NCI-H1105 (cell line): Measurements from ENCODE around the gene SENP7.
"Not testable (repeated sequence)": the region's sequence is repeated elsewhere in the genome, so short reads cannot be mapped to it uniquely, and the experiment has no call there.

Experiments used
- DNase-seq: peaks from one replicate; lab custom pipeline; 2025; lab: John Stamatoyannopoulos, UW

SENP7 gene

DNA sequence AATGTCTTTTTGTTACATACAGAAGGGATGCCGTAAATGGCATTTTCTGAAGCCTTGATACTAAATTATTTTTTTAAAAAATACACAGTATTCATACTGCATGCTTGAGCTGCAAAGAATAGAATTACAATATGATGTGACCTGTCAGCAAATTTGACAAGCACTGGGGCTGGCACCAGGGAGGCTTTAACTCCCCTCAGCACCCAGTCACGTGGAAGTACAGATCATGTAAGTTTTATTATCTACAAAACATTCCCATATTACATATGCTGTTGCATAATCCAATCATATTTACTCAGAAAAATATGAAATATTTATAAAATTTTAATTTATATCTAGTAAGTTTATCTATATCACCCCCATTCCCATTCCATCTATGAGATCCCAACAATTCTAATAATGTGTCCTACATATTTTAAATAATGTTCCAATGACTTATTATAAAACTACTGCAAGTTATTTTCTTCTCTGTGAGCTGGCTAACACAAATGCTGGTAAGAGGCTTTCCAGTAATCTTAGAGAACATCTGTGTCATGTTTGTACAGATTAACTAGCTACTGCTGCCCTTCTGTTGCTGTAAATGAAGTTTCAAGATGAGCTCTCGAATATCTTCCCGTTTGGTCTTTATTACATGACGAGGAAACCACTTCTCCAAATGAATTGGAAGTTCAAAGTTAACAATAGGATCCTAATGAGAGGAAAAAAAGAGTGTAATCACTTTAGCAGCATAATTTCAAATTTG, 187.4 kb downstream of the SENP7 start:
- DNase-seq = no peak

DNA sequence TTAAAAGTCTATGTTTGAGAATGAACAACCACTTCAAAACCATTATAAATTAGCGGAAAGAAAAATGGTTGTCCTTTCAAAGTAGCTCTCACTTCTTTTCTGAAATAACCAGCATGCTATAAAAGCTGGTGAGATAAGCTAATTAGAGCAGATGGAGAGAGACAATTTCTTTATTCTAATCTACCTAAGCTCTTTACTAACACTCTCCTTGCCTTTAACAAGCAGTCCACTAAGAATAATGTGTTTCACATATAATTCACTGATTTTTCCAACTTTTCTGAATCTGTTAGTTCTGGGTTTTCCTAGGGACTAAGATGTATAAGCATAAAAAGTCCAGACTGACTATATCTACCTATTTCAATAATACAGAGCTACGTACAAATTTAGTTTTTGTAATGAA, 192.5 kb downstream of the SENP7 start, which contains the start of gene IMPG2:
TSS of gene IMPG2 (minus strand) at position 101 of the 400 bp plus-strand sequence. CDS start 203 bp downstream, outside the sequence.
- DNase-seq = no peak

GRCh38 chr3:101319531-101319930, 193.5 kb downstream of the SENP7 start:
- no peak for DNase-seq

GRCh38 chr3:101312545-101312944, 200.5 kb downstream of the SENP7 start:
- no peak for DNase-seq

- no peak for DNase-seq
These were observed 201.3 kb downstream of the SENP7 start for GRCh38 chr3:101311676-101312075.

GRCh38 chr3:101310978-101311375, 202.0 kb downstream of the SENP7 start:
- no peak for DNase-seq

DNA sequence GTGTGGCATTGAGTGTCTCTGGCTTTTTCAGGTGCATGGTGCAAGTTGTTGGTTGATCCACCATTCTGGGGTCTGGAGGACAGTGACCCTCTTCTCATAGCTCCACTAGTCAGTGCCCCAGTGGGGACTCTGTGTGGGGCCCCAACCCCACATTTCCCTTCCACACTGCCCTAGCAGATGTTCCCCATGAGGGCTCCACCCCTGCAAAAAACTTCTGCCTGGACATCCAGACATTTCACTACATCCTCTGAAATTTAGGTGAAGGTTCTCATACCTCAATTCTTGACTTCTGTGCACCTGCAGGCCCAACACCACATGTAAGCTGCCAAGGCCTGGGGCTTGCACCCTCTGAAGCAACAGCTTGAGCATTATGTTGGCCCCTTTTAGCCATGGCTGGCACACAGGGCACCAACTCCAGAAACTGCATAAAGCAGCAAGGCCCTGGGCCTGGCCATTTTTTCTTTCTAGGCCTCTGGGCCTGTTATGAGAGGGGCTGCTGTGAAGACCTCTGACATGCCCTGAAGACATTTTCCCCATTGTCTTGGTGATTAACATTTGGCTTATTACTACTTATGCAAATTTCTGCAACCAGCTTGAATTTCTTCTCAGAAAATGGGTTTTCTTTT, 204.8 kb downstream of the SENP7 start:
- DNase-seq = not testable (repeated sequence)

DNA sequence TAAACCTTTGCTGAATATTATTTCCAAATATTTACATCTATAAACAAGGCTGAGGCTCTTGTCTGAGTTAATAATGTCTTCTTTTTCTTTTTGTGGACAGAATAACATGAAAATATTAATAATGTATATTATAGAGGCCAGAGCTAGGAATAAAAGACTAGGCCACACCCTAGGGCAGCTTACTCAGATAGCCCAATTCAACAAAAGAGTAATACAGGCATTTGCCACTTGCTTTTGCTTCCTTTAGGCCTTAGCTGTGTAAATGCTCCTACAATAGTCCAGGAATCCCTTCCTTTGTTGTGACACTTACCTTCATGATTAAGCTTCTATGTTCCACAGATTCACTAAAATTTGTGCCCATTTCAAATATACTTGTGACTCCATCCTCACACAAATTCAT, 209.2 kb downstream of the SENP7 start:
- DNase-seq = no peak

- DNase-seq = no peak
These were observed 209.8 kb downstream of the SENP7 start for GRCh38 chr3:101303089-101303731.

DNA sequence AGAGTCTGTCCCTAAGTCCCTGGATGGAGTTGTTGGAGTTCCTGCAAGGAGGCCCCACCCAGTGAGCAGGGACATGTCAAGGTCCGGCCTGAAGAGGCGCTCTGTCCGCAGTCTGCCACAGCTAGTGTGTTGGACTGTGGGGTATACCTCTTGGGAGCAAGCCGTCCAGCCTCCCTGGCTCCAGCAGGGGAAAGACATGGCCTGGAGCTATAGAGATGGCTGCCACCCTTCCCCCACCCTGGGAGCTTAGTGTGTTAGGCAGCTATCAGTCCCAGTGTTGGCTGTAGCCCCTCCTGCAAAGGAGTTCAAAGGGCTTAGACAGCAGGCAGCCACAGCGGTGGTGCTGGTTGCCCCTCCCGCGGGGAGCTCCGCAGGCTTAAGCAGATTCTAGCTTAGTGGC, 212.9 kb downstream of the SENP7 start:
- no peak for DNase-seq

- no peak for DNase-seq
These were observed 221.0 kb downstream of the SENP7 start for GRCh38 chr3:101292027-101292426.

GRCh38 chr3:101288294-101288693, 224.7 kb downstream of the SENP7 start:
- DNase-seq = no peak

DNA sequence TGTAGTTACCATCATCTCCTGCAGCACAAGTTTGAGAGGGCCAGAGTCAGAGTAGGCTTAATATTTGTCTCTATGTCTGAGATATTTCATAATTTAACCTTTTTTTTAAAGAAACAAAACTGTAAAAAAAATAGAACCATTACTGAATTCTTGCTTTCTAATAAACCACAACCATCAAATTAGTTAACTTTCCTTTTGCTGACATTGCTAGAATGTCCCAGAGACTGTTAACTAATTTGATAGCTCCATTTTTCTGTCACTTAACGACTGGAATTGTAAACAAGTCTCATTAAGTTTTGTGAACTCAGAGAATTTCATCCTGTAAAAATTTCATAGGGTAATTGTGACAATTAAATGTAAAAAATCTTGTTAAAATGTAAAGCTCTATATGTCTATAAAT, 228.3 kb downstream of the SENP7 start:
- no peak for DNase-seq

DNA sequence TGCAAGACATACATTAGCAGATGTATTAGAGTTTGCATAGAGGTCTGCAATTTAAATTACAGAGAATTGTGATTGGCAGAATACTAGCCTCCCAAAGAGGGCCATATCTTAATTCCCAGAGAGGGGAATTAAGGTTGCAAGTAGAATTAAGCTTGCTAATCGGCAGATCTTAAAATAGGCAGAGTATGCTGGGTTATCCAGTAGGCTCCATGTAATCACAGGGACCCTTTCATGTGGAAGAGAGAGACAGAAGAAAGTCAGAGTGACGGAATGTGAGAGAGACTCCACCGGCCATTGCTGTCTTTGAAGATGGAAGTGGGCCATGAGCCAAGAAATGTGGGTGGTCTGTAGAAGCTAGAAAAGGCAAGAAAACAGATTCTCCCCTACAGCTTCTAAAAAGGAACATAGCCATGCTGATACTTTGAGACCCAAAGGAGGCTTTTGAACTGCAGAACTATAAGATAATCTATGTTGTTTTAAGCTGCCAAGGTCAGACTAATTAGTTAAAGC, 231.4 kb downstream of the SENP7 start:
- no peak for DNase-seq

DNA sequence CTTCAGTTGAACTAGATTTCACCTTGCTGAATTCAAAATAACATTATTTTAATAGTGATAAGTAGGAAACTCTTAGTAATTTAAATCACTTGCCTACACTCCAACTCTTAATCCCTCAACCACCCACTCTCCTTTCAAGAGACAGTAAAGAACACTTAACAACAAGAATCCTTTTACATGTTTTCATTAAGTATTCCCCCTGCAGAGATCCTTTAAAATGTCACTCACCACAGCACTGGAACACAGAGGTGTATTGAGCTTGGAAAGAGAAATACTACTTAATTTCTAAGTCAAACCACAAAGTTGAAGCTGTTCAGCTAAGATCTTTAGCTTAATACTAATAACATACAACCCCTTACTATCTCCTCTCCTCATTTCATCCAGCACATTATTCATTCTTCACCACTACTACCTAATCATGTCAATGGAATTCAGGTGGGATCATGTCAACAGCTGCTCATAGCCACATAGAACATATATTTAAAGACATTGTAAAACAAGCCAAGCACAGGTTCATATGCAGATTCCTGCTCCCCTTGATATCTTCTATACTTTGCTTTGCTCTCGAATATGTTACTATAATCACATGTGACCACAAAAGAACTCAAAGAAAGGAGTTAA, 233.1 kb downstream of the SENP7 start:
- no peak for DNase-seq

- no peak for DNase-seq
These were observed 233.8 kb downstream of the SENP7 start for GRCh38 chr3:101279162-101279561.

- DNase-seq = no peak
These were observed 234.3 kb downstream of the SENP7 start for GRCh38 chr3:101278727-101279126.
